Retinal pigment epithelial cell (primary cell): ENCODE results near the gene ZNF710.

Experiments
- DNase-seq: peaks from one replicate; pipeline ENCODE4 v3.0.0-alpha.2; 2010; ENCODE audit warnings: low read depth
- H3K4me3 ChIP-seq: 2 replicates; pipeline ENCODE4 v1.5.1; 2011; ENCODE audit warnings: mild to moderate bottlenecking, low read length, control low read depth, moderate library complexity
- CTCF ChIP-seq: conservative IDR thresholded peaks from 2 replicates; pipeline ENCODE4 v1.5.1; 2011; ENCODE audit warnings: low read depth, low read length, control low read depth, inconsistent platforms

ZNF710 gene

GRCh38 chr15:89982315-89983055, 18.6 kb upstream of the ZNF710 start:
- TF ChIP-seq CTCF = no peak

DNA sequence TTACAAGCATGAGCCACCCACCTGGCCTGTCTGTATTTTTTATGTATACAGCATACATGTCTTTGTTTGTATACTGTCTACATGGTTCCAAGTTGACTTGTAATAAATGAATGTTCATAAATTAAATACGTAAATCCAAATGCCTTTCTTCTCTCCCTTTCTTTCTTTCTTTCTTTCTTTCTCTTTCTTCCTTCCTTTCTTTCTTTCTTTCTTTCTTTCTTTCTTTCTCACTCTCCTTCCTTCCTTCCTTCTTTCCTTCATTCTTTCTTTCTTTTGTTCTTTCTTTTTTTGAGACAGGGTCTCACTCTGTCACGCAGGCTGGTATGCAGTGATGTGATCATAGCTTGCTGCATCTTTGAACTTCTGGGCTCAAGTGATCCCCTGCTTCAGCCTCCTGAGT, 17.1 kb upstream of the ZNF710 start:
- no peak for TF ChIP-seq CTCF
- no peak for DNase-seq

More at GRCh38 chr15:89982315-89983055, 18.6 kb upstream of the ZNF710 start:
- DNase-seq = no peak
- H3K4me3 ChIP-seq = no peak overlapping the region

GRCh38 chr15:89984421-89985010, 16.6 kb upstream of the ZNF710 start:
- no peak for DNase-seq
- TF ChIP-seq CTCF = no peak
- H3K4me3 ChIP-seq = no peak overlapping the region

More for the DNA sequence above, 17.1 kb upstream of the ZNF710 start:
- no peak overlapping the region for H3K4me3 ChIP-seq

GRCh38 chr15:89985111-89985510, 16.0 kb upstream of the ZNF710 start:
- no peak for TF ChIP-seq CTCF
- no peak overlapping the region for H3K4me3 ChIP-seq
- DNase-seq = no peak

DNA sequence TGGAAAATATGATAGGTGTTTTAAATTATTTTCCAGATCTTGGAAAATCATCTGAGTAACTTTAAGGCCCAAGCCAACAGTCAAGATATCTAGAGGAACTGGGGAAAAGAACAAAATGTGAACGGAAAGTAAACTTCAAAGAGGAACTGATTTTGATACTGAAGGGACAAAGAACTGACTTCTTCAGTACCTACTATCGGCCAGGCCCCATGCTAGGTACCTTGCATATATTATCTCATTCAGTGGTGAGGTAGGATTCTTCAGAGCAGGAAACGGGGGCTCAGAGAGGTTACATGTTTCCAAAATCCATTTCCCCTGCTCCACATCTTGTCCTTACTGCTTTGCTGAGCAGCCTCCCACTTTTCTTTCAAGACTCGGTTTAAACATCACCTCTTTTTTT, 9.8 kb upstream of the ZNF710 start:
- no peak overlapping the region for H3K4me3 ChIP-seq
- TF ChIP-seq CTCF = no peak
- no peak for DNase-seq

DNA sequence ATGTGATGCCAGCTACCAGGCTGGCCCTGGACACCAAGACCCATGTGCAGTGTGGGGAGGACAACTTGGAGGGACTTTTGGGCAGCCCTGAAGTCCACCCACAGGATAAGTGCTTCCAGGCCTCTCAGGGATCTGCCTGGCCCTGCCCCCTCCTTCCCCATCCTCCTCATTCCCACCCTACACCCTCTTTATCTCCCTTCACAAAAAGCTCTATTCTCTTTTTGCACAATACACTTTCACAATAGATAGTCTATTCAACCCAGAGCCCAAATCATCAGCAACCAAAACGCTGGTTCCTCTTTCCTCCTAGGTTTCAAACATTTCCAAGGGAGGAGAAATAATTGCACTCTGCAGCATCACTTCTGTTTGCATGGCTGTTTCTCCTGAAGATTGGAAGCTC, 7.8 kb upstream of the ZNF710 start:
- no peak overlapping the region for H3K4me3 ChIP-seq
- TF ChIP-seq CTCF = no peak
- DNase-seq = no peak

- no peak overlapping the region for H3K4me3 ChIP-seq
- no peak for TF ChIP-seq CTCF
- DNase-seq = no peak
These were observed 4.0 kb upstream of the ZNF710 start for GRCh38 chr15:89997079-89997478.
